Hepatocyte (in vitro differentiated cells): ENCODE results near the gene APRT.

Experiments
- EZH2 ChIP-seq: fragments of 200-600 bp; sonication (generic); IDR thresholded peaks from 2 replicates; pipeline ENCODE4 v1.6.1; 2016; ENCODE audit warnings: antibody characterized with exemption, mild to moderate bottlenecking, borderline replicate concordance
- TF ChIP-seq, protein P1 (sequence below): fragments of 200-600 bp; sonication (generic); IDR thresholded peaks from 2 replicates; pipeline ENCODE4 v1.5.1; 2016; ENCODE audit warnings: antibody characterized with exemption, mild to moderate bottlenecking; ENCODE audit not compliant: poor library complexity

DNA sequence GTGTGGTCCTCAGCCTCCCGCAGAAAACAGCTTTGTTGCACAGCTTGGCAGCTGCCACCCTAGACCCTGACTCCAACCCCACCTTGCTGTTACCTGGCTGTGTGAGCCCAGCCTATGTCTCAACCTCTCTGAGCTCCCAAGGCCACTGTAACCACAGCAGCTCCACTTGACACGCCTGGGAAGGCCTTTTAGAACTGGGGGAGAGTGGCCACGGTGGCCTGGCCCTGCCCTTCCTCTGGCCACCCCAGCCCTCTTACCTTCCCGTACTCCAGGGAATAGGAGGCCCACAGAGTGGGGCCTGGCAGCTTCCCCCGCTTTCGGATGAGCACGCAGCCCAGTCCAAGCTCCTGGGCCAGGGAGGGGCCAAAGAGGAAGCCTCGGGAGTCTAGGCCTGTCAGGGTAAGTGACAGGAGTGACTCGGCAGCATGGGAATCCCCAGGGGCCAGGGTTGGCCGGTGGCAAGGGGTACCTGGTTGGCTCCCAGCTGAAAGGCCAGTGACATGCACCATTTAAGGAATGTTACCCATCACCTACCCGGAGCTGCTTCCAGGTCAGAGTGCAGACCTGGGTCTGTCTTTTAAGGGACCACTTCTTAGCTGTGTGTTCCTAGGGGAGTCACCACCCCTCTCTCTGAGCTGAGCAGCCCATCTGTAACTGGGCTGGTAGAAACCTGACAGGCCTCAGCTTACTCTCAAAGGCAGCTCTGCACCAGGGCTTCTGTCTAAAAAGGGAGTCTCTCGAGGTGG, 1.4 kb downstream of the APRT start:
- TF ChIP-seq, protein P1, sequence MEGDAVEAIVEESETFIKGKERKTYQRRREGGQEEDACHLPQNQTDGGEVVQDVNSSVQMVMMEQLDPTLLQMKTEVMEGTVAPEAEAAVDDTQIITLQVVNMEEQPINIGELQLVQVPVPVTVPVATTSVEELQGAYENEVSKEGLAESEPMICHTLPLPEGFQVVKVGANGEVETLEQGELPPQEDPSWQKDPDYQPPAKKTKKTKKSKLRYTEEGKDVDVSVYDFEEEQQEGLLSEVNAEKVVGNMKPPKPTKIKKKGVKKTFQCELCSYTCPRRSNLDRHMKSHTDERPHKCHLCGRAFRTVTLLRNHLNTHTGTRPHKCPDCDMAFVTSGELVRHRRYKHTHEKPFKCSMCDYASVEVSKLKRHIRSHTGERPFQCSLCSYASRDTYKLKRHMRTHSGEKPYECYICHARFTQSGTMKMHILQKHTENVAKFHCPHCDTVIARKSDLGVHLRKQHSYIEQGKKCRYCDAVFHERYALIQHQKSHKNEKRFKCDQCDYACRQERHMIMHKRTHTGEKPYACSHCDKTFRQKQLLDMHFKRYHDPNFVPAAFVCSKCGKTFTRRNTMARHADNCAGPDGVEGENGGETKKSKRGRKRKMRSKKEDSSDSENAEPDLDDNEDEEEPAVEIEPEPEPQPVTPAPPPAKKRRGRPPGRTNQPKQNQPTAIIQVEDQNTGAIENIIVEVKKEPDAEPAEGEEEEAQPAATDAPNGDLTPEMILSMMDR: no peak
- no peak for TF ChIP-seq EZH2
